BJ (cell line): ENCODE data around the gene TYMS. TPM values are rescaled to one million over a fixed set of nuclear protein-coding genes. Genes with fewer than 3 reads are reported as not detected.
A peak's percentile ranks its signal among the peaks of the same experiment; 100 is the strongest.

Source experiments
- CTCF ChIA-PET: fragments of 350-600 bp; formaldehyde crosslinking; extraction: SDS; loops from one replicate; lab custom pipeline; 2021; ENCODE audit warnings: antibody characterized with exemption, inconsistent platforms; lab: Yijun Ruan, JAX
- POLR2A ChIA-PET: fragments of 300-600 bp; sonication (Branson Sonifier 250); formaldehyde crosslinking; extraction: SDS; loops from one replicate; lab custom pipeline; 2021; ENCODE audit warnings: antibody characterized with exemption; lab: Charles Lee
- DNase-seq: peaks from one replicate; pipeline ENCODE4 v3.0.0-alpha.2; 2011; ENCODE audit warnings: low read depth
- H3K27me3 ChIP-seq: 2 replicates; pipeline ENCODE4 v1.6.0; 2011; ENCODE audit warnings: low read length; ENCODE audit not compliant: control insufficient read depth, insufficient read depth
- H3K36me3 ChIP-seq: 2 replicates; pipeline ENCODE4 v1.5.1; 2011; ENCODE audit warnings: low read length; ENCODE audit not compliant: control insufficient read depth, insufficient read depth
- H3K4me3 ChIP-seq: 2 replicates; pipeline ENCODE4 v1.5.1; 2011; ENCODE audit warnings: low read depth, mild to moderate bottlenecking, control low read depth, low read length
- polyA plus RNA-seq: library from polyadenylated mRNA; depleted of rRNA; stranded (reverse); fragments of >200 nt; gene quantifications from 2 replicates; pipeline ENCODE4 v1.2.3, GENCODE V29; 2011
- TF ChIP-seq, protein P1 (sequence below): IDR thresholded peaks from 2 replicates; pipeline ENCODE4 v1.5.1; 2011; ENCODE audit warnings: low read depth, mild to moderate bottlenecking, control low read depth, inconsistent platforms, low read length, moderate library complexity; ENCODE audit not compliant: insufficient read depth

The TYMS gene
- polyA plus RNA-seq, 1 experiment = 146 TPM

DNA sequence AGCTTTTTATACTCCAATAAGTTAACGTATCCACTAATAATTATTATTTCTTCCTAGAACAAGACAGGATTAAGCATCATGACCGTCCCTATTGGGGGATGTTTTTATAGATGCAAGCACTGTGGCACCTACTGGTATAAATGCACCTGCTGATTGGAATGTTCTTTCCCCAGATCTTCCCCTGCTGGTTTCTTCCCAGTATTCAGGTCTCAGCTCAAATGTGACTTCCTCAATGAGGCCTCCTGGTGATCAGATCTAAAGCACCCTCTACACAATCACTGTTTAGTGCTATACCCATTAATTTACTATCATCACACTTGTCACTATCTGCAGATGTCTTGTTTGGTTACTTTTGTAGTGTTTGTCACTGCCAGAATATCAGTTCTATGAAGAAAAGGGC, 3.9 kb upstream of the TYMS start:
- CTCF ChIA-PET = interaction anchor here (1.2 to 1.5 kb wide), 2 partner anchors 10 to 59 kb away, joined by 3 read pairs; partner anchors contain the start of gene ENOSF1

GRCh38 chr18:654601-655000, 2.9 kb upstream of the TYMS start:
- TF ChIP-seq, protein P1, sequence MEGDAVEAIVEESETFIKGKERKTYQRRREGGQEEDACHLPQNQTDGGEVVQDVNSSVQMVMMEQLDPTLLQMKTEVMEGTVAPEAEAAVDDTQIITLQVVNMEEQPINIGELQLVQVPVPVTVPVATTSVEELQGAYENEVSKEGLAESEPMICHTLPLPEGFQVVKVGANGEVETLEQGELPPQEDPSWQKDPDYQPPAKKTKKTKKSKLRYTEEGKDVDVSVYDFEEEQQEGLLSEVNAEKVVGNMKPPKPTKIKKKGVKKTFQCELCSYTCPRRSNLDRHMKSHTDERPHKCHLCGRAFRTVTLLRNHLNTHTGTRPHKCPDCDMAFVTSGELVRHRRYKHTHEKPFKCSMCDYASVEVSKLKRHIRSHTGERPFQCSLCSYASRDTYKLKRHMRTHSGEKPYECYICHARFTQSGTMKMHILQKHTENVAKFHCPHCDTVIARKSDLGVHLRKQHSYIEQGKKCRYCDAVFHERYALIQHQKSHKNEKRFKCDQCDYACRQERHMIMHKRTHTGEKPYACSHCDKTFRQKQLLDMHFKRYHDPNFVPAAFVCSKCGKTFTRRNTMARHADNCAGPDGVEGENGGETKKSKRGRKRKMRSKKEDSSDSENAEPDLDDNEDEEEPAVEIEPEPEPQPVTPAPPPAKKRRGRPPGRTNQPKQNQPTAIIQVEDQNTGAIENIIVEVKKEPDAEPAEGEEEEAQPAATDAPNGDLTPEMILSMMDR = no peak
- ChIA-PET CTCF (interaction anchor here (0.9 to 1.5 kb wide), 3 partner anchors 11 to 88 kb away, joined by 3 read pairs; partner anchors contain the start of gene ENOSF1), POLR2A (no interaction called here)
- no peak overlapping the region for H3K4me3 ChIP-seq
- DNase-seq = no peak
- no peaks in the 10 kb centered on the region for H3K36me3 ChIP-seq
- no peaks in the 10 kb centered on the region for H3K27me3 ChIP-seq

More for the DNA sequence above, 3.9 kb upstream of the TYMS start:
- Histone ChIP-seq H3K4me3 (no peak overlapping the region), H3K27me3 (no peaks in the 10 kb centered on the region), H3K36me3 (no peaks in the 10 kb centered on the region)
- TF ChIP-seq, protein P1 = no peak
- DNase-seq = no peak
- POLR2A ChIA-PET = no interaction called here

- POLR2A ChIA-PET = interaction anchor here (0.6 kb wide), 1 partner anchor 59 kb away, joined by 4 read pairs; no protein-coding TSS in a partner anchor
- H3K36me3 ChIP-seq = no peaks in the 10 kb centered on the region
- DNase-seq = no peak
- TF ChIP-seq, protein P1 = no peak
- H3K4me3 ChIP-seq = no peak overlapping the region
- no peaks in the 10 kb centered on the region for H3K27me3 ChIP-seq
- CTCF ChIA-PET = interaction anchor here (1.1 kb wide), 1 partner anchor 31 kb away, joined by 3 read pairs; no protein-coding TSS in a partner anchor
Observed at GRCh38 chr18:655445-655844, 2.0 kb upstream of the TYMS start.

GRCh38 chr18:658001-658946, 821 bp downstream of the TYMS start:
- Histone ChIP-seq H3K27me3 (no peaks in the 10 kb centered on the region), H3K4me3 (peak overlapping the region; percentile 65), H3K36me3 (no peaks in the 10 kb centered on the region)
- POLR2A ChIA-PET = interaction anchor here (0.6 kb wide), 2 partner anchors 12 to 45 kb away, joined by 3 read pairs; no protein-coding TSS in a partner anchor
- TF ChIP-seq, protein P1 = no peak
- peak; percentile 51 for DNase-seq
- CTCF ChIA-PET = interaction anchor here (1.0 to 2.2 kb wide), 5 partner anchors 27 to 181 kb away, joined by 3 to 7 read pairs (median 4); partner anchors contain the start of gene ENOSF1
